GM18498 (cell line): Measurements from ENCODE around the gene TMEM121B.

Source experiments
- ATAC-seq: cut with Tn5 transposase; IDR thresholded peaks from one replicate; pipeline ENCODE4 v1.9.1; 2021; ENCODE audit warnings: mild to moderate bottlenecking, moderate library complexity; ENCODE audit not compliant: unreplicated experiment

TMEM121B gene

GRCh38 chr22:17095538-17095937 lies 25.6 kb downstream of the TMEM121B start:
- ATAC-seq, result no peak

GRCh38 chr22:17093081-17093480 lies 28.1 kb downstream of the TMEM121B start:
- no peak for ATAC-seq

DNA sequence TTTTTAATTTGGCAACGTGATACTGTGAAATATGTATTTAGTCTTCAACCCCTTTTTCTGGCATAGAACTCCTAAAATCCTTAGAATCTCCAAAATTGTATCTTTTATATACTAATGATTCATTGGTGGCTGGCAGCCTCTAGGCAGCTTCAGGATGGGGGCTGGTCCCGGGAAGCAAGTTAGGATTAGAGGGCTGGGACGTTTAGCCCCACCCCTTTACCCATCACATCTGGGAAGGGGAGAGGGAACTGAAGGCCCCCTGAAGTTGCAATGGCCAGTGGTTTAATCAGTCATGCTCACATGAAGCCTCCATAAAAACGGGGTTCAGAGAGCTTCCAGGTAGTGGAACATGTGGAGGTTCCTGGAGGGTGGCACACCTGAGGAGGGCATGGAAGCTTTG lies 29.3 kb downstream of the TMEM121B start:
- ATAC-seq, result no peak

DNA sequence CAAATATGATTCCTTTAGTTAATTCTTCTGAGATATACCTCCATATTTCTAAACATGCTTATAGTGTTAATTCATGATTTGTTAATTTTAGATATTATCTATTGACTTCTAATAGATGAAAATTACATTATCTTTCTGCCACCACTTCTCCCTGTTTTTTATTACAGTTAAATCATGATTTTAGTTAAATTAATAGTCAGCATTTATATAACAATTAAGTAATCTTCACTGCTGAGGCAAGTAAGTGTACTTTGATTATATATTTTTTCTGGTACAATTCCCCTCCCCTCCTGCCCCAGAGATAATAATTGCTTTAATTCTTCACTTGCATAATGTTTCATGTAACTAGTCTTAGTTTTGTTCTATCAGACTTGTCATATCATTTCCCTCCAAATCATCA lies 30.6 kb downstream of the TMEM121B start:
- ATAC-seq, result no peak

DNA sequence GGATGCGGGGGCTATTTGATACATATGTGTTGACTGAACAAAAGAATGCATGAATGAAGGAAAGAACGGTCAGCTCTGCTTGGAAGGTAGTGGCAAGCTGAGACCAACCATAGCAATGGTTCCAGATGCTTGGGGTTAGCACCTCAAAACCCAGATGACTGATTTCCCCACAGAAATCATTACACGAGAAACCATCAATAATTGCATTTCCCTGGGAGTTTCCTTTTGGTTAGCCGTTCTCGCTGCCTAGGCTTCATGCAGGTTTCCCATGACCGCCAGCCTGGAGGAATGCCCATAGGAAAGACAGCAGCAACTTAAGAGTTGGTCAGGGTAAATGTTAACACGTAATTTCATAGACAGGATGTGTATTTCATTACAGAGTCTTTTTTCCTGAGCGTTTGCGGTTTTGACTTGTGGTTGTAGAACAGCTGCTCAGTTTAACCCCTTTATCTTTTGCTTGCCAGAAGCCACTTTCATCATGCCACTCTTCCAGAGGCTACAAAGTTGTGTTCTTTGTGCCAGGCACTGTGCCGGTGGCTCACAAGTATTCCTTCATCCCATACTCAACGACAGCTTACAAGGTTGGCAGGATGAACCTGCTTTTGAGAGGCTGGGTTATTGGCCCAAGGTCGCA lies 33.5 kb downstream of the TMEM121B start:
- ATAC-seq, result peak; percentile 40

- no peak for ATAC-seq
Observed at GRCh38 chr22:17086788-17087497, 34.2 kb downstream of the TMEM121B start.

- ATAC-seq, result no peak
Observed at GRCh38 chr22:17086296-17086695, 34.9 kb downstream of the TMEM121B start.

- ATAC-seq, result peak; percentile 20
Observed at GRCh38 chr22:17085277-17086181, 35.6 kb downstream of the TMEM121B start.

GRCh38 chr22:17084554-17085276 lies 36.4 kb downstream of the TMEM121B start, which contains the start of gene IL17RA:
Gene IL17RA (plus strand): TSS chr22:17085000. CDS start chr22:17085092, 92 bp downstream.
- peak; percentile 91 for ATAC-seq

- no peak for ATAC-seq
Observed at GRCh38 chr22:17083811-17084441, 37.2 kb downstream of the TMEM121B start.

GRCh38 chr22:17083255-17083654 lies 37.9 kb downstream of the TMEM121B start:
- ATAC-seq, result no peak

DNA sequence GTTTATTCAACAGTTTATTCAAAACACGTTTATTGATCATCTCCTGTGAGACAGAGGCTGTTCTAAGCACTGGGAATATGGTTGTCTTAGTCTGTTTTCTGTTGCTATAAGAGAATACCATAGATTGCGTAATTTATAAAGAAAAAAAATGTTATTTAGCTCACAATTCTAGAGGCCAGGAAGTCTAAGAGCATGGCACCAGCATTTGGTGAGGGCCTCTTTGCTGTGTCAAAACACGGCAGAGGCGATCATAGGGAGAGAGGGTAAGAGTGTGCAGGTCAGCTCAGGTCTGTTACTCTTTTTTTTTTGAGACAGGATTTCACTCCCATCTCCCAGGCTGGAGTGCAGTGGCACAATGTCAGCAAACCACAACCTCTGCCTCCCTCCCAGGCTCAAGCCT lies 41.6 kb downstream of the TMEM121B start:
- no peak for ATAC-seq

DNA sequence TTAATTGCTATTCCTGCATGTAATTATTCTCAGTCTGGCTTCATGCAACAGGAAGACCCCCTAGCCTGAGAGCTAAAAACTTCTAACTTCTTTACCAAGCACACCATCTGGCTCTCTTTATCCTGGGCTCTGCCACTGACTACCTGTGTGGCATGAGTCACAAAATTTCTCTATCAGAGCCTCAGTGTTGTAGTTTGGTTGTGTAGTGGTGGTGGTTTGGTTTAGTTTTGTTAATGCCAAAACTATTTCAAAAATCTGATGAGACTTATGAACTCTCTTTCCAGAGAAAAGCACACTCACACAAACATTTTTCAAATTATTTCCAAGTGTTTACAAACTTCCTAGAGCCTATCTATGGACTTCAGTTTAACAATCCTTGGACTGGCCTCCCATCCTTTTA lies 43.9 kb downstream of the TMEM121B start:
- ATAC-seq, result no peak

DNA sequence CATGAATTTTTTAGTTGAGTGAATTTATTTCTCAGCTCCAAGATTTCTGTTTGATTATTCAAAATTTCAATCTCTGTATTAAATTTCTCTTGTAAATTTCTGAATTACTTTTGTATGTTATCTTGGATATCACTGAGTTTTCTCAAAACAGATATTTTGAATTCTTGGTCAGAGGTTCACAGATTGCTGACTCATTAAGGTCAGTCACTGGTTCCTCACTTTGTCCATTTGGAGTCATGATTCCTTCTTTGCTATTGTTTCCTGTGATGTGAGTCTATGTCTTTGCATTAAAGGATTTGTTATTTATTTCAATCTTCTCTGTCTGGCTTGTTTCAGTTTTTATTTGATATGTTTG lies 46.5 kb downstream of the TMEM121B start:
- ATAC-seq, result no peak

DNA sequence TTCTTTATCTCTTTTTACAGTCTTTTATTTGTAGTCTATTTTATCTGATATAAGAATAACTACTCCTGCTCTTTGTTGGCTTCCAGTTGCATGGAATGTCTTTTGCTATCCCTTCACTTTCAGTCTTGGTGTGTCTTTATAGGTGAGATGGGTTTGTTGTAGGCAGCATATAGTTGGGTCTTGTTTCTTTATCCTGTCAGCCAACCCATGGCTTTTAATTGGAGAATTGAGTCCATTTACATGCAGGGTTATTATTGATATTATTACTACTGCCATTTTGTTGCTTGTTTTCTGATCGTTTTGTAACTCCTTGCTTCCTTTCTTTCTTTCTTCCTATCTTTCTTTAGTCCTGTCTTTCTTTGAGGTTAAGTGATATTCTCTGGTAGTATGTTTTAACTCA lies 48.3 kb downstream of the TMEM121B start:
- ATAC-seq, result no peak
